HepG2 (cell line): ENCODE results near the gene ESR1.

Experiments used
- CHD2 ChIP-seq: IDR thresholded peaks from 2 replicates; pipeline ENCODE4 v1.6.1; 2011; ENCODE audit warnings: low read depth, low read length, improper control_type of control experiment
- EP300 ChIP-seq, 3 experiments: sonication (generic) in 1 of 3; formaldehyde crosslinking in 1 of 3; IDR thresholded peaks; 2 replicates each; pipeline versions ENCODE4 v1.5.1 to v1.6.1; 2011 to 2020; ENCODE audit warnings: low read depth in 2 of 3, low read length in 2 of 3, borderline replicate concordance in 1 of 3, improper control_type of control experiment in 1 of 3, mild to moderate bottlenecking in 1 of 3, missing genetic modification reagents in 1 of 3, moderate library complexity in 1 of 3
- ZMYM3 ChIP-seq: sonication (generic); formaldehyde crosslinking; IDR thresholded peaks from 2 replicates; pipeline ENCODE4 v1.5.1; 2020; ENCODE audit warnings: mild to moderate bottlenecking, missing genetic modification reagents
- ZNF619 ChIP-seq: sonication (generic); formaldehyde crosslinking; IDR thresholded peaks from 2 replicates; pipeline ENCODE4 v1.4.0; 2020; ENCODE audit warnings: mild to moderate bottlenecking, missing genetic modification reagents
- ZNF629 ChIP-seq: sonication (generic); formaldehyde crosslinking; conservative IDR thresholded peaks from 2 replicates; pipeline ENCODE4 v1.5.0; 2020; ENCODE audit warnings: missing genetic modification reagents
- TF ChIP-seq, protein P1 (sequence below): sonication (generic); formaldehyde crosslinking; IDR thresholded peaks from 2 replicates; pipeline ENCODE4 v1.5.0; 2020; ENCODE audit warnings: mild to moderate bottlenecking, missing genetic modification reagents, moderate library complexity
- TF ChIP-seq, protein P2 (sequence below): sonication (generic); formaldehyde crosslinking; IDR thresholded peaks from 2 replicates; pipeline ENCODE4 v1.5.0; 2020; ENCODE audit warnings: missing genetic modification reagents

- TF ChIP-seq CHD2 (no peak), EP300 (IDR thresholded peaks at IDR 0.05; ENCODE audit: low read depth in 2 of 2, low read length in 2 of 2) (no peak), EP300 (CRISPR knock-in tag; IDR thresholded peaks at IDR 0.05; ENCODE audit: borderline replicate concordance) (no peak), ZNF629 (CRISPR knock-in tag) (no peak), ZMYM3 (CRISPR knock-in tag) (no peak), ZNF619 (CRISPR knock-in tag) (no peak)
- TF ChIP-seq, protein P1, sequence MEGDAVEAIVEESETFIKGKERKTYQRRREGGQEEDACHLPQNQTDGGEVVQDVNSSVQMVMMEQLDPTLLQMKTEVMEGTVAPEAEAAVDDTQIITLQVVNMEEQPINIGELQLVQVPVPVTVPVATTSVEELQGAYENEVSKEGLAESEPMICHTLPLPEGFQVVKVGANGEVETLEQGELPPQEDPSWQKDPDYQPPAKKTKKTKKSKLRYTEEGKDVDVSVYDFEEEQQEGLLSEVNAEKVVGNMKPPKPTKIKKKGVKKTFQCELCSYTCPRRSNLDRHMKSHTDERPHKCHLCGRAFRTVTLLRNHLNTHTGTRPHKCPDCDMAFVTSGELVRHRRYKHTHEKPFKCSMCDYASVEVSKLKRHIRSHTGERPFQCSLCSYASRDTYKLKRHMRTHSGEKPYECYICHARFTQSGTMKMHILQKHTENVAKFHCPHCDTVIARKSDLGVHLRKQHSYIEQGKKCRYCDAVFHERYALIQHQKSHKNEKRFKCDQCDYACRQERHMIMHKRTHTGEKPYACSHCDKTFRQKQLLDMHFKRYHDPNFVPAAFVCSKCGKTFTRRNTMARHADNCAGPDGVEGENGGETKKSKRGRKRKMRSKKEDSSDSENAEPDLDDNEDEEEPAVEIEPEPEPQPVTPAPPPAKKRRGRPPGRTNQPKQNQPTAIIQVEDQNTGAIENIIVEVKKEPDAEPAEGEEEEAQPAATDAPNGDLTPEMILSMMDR (CRISPR knock-in tag): no peak
- TF ChIP-seq, protein P2, sequence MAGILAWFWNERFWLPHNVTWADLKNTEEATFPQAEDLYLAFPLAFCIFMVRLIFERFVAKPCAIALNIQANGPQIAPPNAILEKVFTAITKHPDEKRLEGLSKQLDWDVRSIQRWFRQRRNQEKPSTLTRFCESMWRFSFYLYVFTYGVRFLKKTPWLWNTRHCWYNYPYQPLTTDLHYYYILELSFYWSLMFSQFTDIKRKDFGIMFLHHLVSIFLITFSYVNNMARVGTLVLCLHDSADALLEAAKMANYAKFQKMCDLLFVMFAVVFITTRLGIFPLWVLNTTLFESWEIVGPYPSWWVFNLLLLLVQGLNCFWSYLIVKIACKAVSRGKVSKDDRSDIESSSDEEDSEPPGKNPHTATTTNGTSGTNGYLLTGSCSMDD (CRISPR knock-in tag): no peak
Measured at GRCh38 chr6:151796842-151797530, 10.5 kb upstream of the ESR1 start.
